H9 (cell line): ENCODE results near the gene USH2A. TPM values are rescaled to one million over a fixed set of nuclear protein-coding genes. Genes with fewer than 3 reads are reported as not detected.

Source experiments
- DNase-seq: peaks from one replicate; pipeline ENCODE4 v3.0.0-alpha.2; 2017
- H2AFZ ChIP-seq: one replicate; pipeline ENCODE4 v1.6.1; 2013; ENCODE audit warnings: mild to moderate bottlenecking, low read length, control low read depth, moderate library complexity
- H2AK5ac ChIP-seq: 2 replicates; pipeline ENCODE4 v1.6.1; 2013; ENCODE audit warnings: low read length, control low read depth, mixed read lengths; ENCODE audit not compliant: insufficient read length
- H2BK120ac ChIP-seq: one replicate; pipeline ENCODE4 v1.6.1; 2013; ENCODE audit warnings: low read depth, mild to moderate bottlenecking, low read length, control low read depth, inconsistent platforms; ENCODE audit not compliant: poor library complexity, severe bottlenecking
- H2BK12ac ChIP-seq: 2 replicates; pipeline ENCODE4 v1.6.1; 2013; ENCODE audit warnings: low read length, control low read depth, mixed read lengths, low read depth; ENCODE audit not compliant: insufficient read length
- H2BK15ac ChIP-seq: 2 replicates; pipeline ENCODE4 v1.6.1; 2013; ENCODE audit warnings: low read depth, low read length, control low read depth
- H2BK20ac ChIP-seq: one replicate; pipeline ENCODE4 v1.6.1; 2013; ENCODE audit warnings: low read depth, mild to moderate bottlenecking, low read length, control low read depth, inconsistent platforms; ENCODE audit not compliant: poor library complexity, severe bottlenecking
- H2BK5ac ChIP-seq: 2 replicates; pipeline ENCODE4 v1.6.1; 2013; ENCODE audit warnings: low read length, control low read depth, mixed read lengths; ENCODE audit not compliant: insufficient read length
- H3K14ac ChIP-seq: 2 replicates; pipeline ENCODE4 v1.6.1; 2013; ENCODE audit warnings: low read length, control low read depth; ENCODE audit not compliant: insufficient read depth
- H3K18ac ChIP-seq: 2 replicates; pipeline ENCODE4 v1.6.1; 2013; ENCODE audit warnings: low read depth, mild to moderate bottlenecking, mixed read lengths, low read length, control low read depth; ENCODE audit not compliant: insufficient read length
- H3K23ac ChIP-seq: 2 replicates; pipeline ENCODE4 v1.6.1; 2013; ENCODE audit warnings: low read length, control low read depth, mixed read lengths, low read depth; ENCODE audit not compliant: insufficient read length
- H3K23me2 ChIP-seq: 2 replicates; pipeline ENCODE4 v1.6.1; 2013; ENCODE audit warnings: low read depth, mild to moderate bottlenecking, mixed read lengths, low read length, control low read depth; ENCODE audit not compliant: insufficient read length, poor library complexity, severe bottlenecking
- H3K27ac ChIP-seq: 2 replicates; pipeline ENCODE4 v1.5.1; 2013; ENCODE audit warnings: low read length, control low read depth, mixed read lengths, low read depth; ENCODE audit not compliant: insufficient read length
- H3K27me3 ChIP-seq: 2 replicates; pipeline ENCODE4 v1.6.1; 2013; ENCODE audit warnings: low read length, control low read depth, inconsistent platforms; ENCODE audit not compliant: insufficient read depth
- H3K4ac ChIP-seq: 2 replicates; pipeline ENCODE4 v1.6.1; 2013; ENCODE audit warnings: low read depth, mild to moderate bottlenecking, control low read depth, inconsistent platforms, low read length, moderate library complexity
- H3K4me1 ChIP-seq: 2 replicates; pipeline ENCODE4 v1.6.1; 2013; ENCODE audit warnings: low read length, control low read depth, inconsistent platforms; ENCODE audit not compliant: insufficient read depth
- H3K4me2 ChIP-seq: 2 replicates; pipeline ENCODE4 v1.6.1; 2013; ENCODE audit warnings: low read length, control low read depth, mixed read lengths; ENCODE audit not compliant: insufficient read length, insufficient read depth
- H3K56ac ChIP-seq: 2 replicates; pipeline ENCODE4 v1.6.1; 2013; ENCODE audit warnings: low read depth, mild to moderate bottlenecking, mixed read lengths, low read length, control low read depth; ENCODE audit not compliant: insufficient read length
- H3K79me1 ChIP-seq: 2 replicates; pipeline ENCODE4 v1.6.1; 2013; ENCODE audit warnings: low read depth, mild to moderate bottlenecking, moderate library complexity, low read length, control low read depth, inconsistent platforms; ENCODE audit not compliant: insufficient read depth, poor library complexity, severe bottlenecking
- H3K79me2 ChIP-seq: 2 replicates; pipeline ENCODE4 v1.6.1; 2013; ENCODE audit warnings: low read length, control low read depth, inconsistent platforms; ENCODE audit not compliant: insufficient read depth
- H3K9ac ChIP-seq: 2 replicates; pipeline ENCODE4 v1.6.1; 2013; ENCODE audit warnings: low read length, control low read depth, mixed read lengths; ENCODE audit not compliant: insufficient read length; ENCODE audit errors: extremely low read depth
- H3K9me3 ChIP-seq: one replicate; pipeline ENCODE4 v1.6.1; 2013; ENCODE audit warnings: low read depth, low read length, inconsistent platforms; ENCODE audit not compliant: control insufficient read depth
- H3T11ph ChIP-seq: one replicate; pipeline ENCODE4 v1.6.1; 2013; ENCODE audit warnings: mild to moderate bottlenecking, low read length, control low read depth, inconsistent platforms
- H4K20me1 ChIP-seq: one replicate; pipeline ENCODE4 v1.6.1; 2013; ENCODE audit not compliant: control insufficient read depth, insufficient read length, insufficient read depth
- H4K5ac ChIP-seq: 2 replicates; pipeline ENCODE4 v1.6.1; 2013; ENCODE audit warnings: low read depth, mild to moderate bottlenecking, mixed read lengths, low read length, control low read depth; ENCODE audit not compliant: insufficient read length
- H4K8ac ChIP-seq: replicated peaks from 2 replicates; pipeline ENCODE4 v1.6.1; 2013; ENCODE audit warnings: low read length, control low read depth, mixed read lengths, low read depth; ENCODE audit not compliant: insufficient read length
- H4K91ac ChIP-seq: 2 replicates; pipeline ENCODE4 v1.6.1; 2013; ENCODE audit warnings: low read depth, mild to moderate bottlenecking, moderate library complexity, mixed read lengths, low read length, control low read depth; ENCODE audit not compliant: insufficient read length
- H3K27ac Mint-ChIP-seq, 3 experiments: 2 replicates in 2 of 3; 3 replicates in 1 of 3; pipeline ENCODE4 v1.8.0; 2020 to 2021; ENCODE audit warnings: mixed read lengths in 3 of 3, mild to moderate bottlenecking in 1 of 3, moderate library complexity in 1 of 3
- H3K27me3 Mint-ChIP-seq: 2 replicates; pipeline ENCODE4 v1.8.0; 2021; ENCODE audit warnings: low read depth, mild to moderate bottlenecking, moderate library complexity, mixed read lengths
- H3K36me3 Mint-ChIP-seq, 3 experiments: 2 replicates in 2 of 3; 3 replicates in 1 of 3; pipeline ENCODE4 v1.8.0; 2020 to 2021; ENCODE audit warnings: low read depth in 3 of 3, mixed read lengths in 3 of 3; ENCODE audit not compliant: insufficient read depth in 1 of 3
- H3K4me1 Mint-ChIP-seq, 2 experiments: 2 replicates each; pipeline ENCODE4 v1.8.0; 2020; ENCODE audit warnings: mixed read lengths in 2 of 2
- H3K4me3 Mint-ChIP-seq, 2 experiments: 2 replicates in 1 of 2; 3 replicates in 1 of 2; pipeline ENCODE4 v1.8.0; 2020 to 2021; ENCODE audit warnings: mild to moderate bottlenecking in 2 of 2, mixed read lengths in 2 of 2, moderate library complexity in 1 of 2
- H3K9me3 Mint-ChIP-seq, 2 experiments: 2 replicates in 1 of 2; 3 replicates in 1 of 2; pipeline ENCODE4 v1.8.0; 2020; ENCODE audit warnings: mild to moderate bottlenecking in 2 of 2, mixed read lengths in 2 of 2, moderate library complexity in 1 of 2
- CTCF ChIP-seq: fragments of 200-600 bp; sonication (generic); conservative IDR thresholded peaks from 3 replicates; pipeline ENCODE4 v1.8.0; 2021; ENCODE audit warnings: antibody characterized with exemption, mild to moderate bottlenecking
- total RNA-seq: library from RNA; stranded (reverse); gene quantifications from 2 replicates; pipeline ENCODE4 v1.2.1, GENCODE V29; 2021

The USH2A gene
- total RNA-seq, 1 experiment from 2014 or later, result 0.11 TPM

DNA sequence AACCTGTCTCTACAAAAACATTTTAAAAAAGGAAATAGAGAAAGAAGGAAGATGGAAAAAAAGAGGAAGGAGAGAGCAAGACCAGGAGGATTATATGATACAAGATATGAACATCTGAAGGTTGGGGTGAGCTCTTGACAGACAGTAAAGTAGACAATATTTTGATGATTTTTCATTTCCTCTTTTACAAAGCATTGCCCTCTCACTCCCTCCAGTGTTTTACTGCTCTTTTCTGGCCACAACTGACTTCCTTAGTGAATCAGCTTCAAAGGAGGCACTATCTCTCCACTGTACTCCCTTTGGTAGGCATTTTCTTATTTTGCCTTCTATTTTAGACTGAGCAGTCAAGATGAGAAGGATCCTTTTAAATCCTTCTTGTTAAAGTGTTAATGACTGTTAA is 559.5 kb downstream of the USH2A start:
- Histone ChIP-seq H3K27me3 (no peaks in the 10 kb centered on the region), H3K56ac (no peak overlapping the region), H3K18ac (no peak overlapping the region), H3K4me1 (no peaks in the 10 kb centered on the region), H3K23ac (no peak overlapping the region), H4K91ac (no peak overlapping the region), H3K79me1 (no peaks in the 10 kb centered on the region), H3K14ac (no peak overlapping the region), H2AFZ (no peak overlapping the region), H2BK20ac (no peak overlapping the region), H3K23me2 (no peaks in the 10 kb centered on the region), H2BK5ac (no peak overlapping the region), H3K9me3 (no peaks in the 10 kb centered on the region), H2AK5ac (no peak overlapping the region), H2BK120ac (no peak overlapping the region), H4K20me1 (no peaks in the 10 kb centered on the region), H3K4ac (no peak overlapping the region), H3T11ph (no peak overlapping the region), H4K5ac (no peak overlapping the region), H3K9ac (no peak overlapping the region), H3K4me2 (no peak overlapping the region), H3K27ac (no peak overlapping the region), H3K79me2 (no peaks in the 10 kb centered on the region), H2BK12ac (no peak overlapping the region), H4K8ac (no peak overlapping the region), H2BK15ac (no peak overlapping the region)
- H3K27ac Mint-ChIP-seq, result no peak overlapping the region
- no peaks in the 10 kb centered on the region for H3K36me3 Mint-ChIP-seq
- DNase-seq, result no peak
- H3K4me3 Mint-ChIP-seq, result no peak overlapping the region
- H3K9me3 Mint-ChIP-seq, result no peaks in the 10 kb centered on the region
- no peak for TF ChIP-seq CTCF
- no peaks in the 10 kb centered on the region for H3K4me1 Mint-ChIP-seq
- no peaks in the 10 kb centered on the region for H3K27me3 Mint-ChIP-seq
